AG04449 (cell line): ENCODE results near the gene BCKDHA.
"Not testable (repeated sequence)": the region's sequence is repeated elsewhere in the genome, so short reads cannot be mapped to it uniquely, and the experiment has no call there.

Experiments used
- CTCF ChIA-PET: fragments of 350-600 bp; formaldehyde crosslinking; extraction: SDS; loops from one replicate; lab custom pipeline; 2021; ENCODE audit warnings: antibody characterized with exemption; lab: Yijun Ruan, JAX
- POLR2A ChIA-PET: fragments of 400-600, 350-600 bp; formaldehyde crosslinking; extraction: SDS; loops from one replicate; lab custom pipeline; 2020; ENCODE audit warnings: antibody characterized with exemption, inconsistent platforms; lab: Yijun Ruan, JAX
- DNase-seq: peaks from one replicate; pipeline ENCODE4 v3.0.0-alpha.2; 2010; ENCODE audit warnings: low read depth, low spot score
- H3K4me3 ChIP-seq: 2 replicates; pipeline ENCODE4 v1.5.1; 2011; ENCODE audit warnings: low read depth, mild to moderate bottlenecking, control low read depth, low read length
- CTCF ChIP-seq: IDR thresholded peaks from one replicate; pipeline ENCODE4 v1.5.1; 2011; ENCODE audit warnings: mild to moderate bottlenecking, moderate library complexity, low read length, control low read depth, inconsistent platforms; ENCODE audit not compliant: insufficient read depth; ENCODE audit errors: missing control alignments

The BCKDHA gene

DNA sequence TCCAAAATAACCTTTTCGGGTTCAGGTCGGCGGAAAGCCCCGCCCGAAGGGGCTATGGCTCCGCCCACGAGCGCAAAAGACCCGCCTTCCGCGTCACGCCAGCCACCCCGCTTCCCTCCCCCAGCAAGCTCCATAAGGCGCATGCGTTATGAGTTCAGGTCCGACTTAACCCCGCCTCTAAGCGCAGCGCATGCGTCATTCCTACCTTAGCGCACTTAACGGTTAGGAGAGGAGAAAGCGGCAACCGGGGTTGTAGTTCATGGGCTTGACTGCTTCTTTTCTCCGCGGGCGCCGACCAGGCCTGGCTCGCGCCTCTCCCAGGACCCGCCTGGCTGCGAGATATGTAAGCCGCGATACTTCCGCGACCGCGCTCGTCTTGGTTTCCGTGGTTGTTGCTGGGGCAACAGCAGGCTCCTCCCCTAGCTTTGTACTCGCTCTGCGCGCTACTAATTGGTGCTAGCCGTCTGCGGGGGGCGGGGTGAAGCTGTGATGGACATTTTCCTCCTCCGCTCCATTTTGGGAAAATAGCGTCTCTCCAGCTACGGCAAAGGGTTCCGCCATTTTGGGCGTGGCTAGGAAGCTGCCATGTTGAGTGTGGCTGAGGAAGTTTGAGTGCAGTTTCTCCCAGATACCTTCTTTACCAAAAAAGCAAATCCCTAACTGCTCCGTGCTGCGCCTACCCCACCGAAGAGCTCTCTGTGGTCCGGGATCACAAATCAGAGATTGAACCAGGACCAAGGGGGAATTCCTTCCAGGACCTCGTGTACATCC lies 33.7 kb upstream of the BCKDHA start, which contains the start of gene B9D2:
Gene B9D2, minus strand, starts transcription at position 397 of the 771 bp plus-strand sequence. CDS start 630 bp downstream, outside the sequence.
- POLR2A ChIA-PET, result interaction anchor here (0.6 to 2.8 kb wide), 2 partner anchors 11 to 137 kb away, joined by 3 to 29 read pairs; partner anchors contain the start of gene TGFB1
- no peak for TF ChIP-seq CTCF
- peak within 1 kb of the TSS; percentile 98 for H3K4me3 ChIP-seq
- peak; percentile 87 for DNase-seq
- CTCF ChIA-PET, result interaction anchor here (1.2 to 9.7 kb wide), 4 partner anchors 10 to 55 kb away, joined by 3 to 103 read pairs (median 8); partner anchors contain the start of gene TGFB1

DNA sequence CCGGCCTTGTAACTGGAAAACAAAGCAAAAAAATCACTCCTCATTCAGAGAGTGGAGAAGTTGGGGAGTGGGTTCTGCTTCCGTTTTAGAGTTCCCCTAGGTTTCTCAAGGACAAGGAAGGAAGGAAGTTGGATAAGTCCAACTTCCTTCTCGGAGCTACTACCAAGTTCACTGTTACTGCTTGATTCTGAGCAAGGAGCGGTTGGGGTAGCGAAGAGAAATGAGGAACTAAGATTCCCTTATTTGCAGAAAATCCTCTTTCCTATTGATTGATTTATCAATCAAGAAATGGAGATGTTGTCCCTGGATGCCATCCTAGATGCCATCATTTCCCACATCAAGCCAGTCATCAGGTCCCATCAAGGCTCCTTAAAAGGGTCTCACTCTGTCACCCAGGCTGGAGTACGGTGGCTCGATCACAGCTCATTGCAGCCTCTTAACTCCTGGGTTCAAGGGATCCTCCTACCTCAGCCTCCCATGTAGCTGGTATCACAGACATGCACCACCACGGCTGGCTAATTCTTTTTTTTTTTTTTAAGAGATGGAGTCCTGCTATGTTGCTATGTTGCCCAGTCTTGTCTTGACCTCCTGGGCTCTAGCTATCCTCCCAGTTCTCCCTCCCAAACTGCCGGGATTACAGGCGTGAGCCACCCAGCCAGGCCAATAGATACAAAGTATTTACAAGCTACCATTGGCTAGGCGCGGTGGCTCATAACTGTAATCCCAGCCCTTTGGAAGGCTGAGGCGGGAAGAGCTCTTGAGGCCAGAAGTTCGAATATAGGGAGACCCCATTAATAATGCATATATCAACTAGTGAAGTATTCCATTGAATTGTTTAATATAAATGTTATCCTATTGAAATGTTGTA lies 32.9 kb upstream of the BCKDHA start:
- peak overlapping the region; percentile 98 for H3K4me3 ChIP-seq
- no peak for TF ChIP-seq CTCF
- DNase-seq, result no peak
- ChIA-PET POLR2A (interaction anchor here (0.6 to 2.8 kb wide), 3 partner anchors 12 to 138 kb away, joined by 3 to 29 read pairs (median 3); partner anchors contain the start of gene TGFB1), CTCF (interaction anchor here (0.9 to 9.7 kb wide), 6 partner anchors 11 to 56 kb away, joined by 3 to 103 read pairs (median 4); partner anchors contain the start of genes TGFB1 and TMEM91)

- CTCF ChIA-PET, result interaction anchor here (2.7 to 9.7 kb wide), 2 partner anchors 12 to 58 kb away, joined by 6 to 103 read pairs; partner anchors contain the start of gene TGFB1
- DNase-seq, result no peak
- no peak for TF ChIP-seq CTCF
- POLR2A ChIA-PET, result interaction anchor here (1.4 kb wide), 1 partner anchor 15 kb away, joined by 3 read pairs; no protein-coding TSS in a partner anchor
- H3K4me3 ChIP-seq, result no peak overlapping the region
These were observed 31.5 kb upstream of the BCKDHA start for GRCh38 chr19:41366089-41366488.

DNA sequence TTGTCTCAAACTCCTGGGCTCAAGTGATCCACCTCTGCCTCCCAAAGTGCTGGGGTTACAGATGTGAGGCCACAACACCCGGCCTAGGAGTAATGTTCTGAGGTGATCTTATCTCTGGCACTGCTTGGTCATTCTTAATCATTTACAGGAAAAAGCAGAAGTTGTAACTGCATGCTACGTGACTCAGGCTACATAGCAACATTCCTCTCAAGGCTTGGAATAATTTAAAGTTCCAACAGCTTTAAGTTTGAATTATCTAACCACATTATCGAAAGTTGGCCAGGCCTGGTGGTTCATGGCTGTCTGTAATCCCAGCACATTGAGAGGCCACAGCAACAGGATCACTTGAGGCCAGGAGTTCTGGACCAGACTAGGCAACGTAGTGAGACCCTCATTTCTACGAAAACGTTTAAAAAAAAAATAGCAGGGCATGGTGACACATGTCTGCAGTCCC lies 29.7 kb upstream of the BCKDHA start:
- no peak for TF ChIP-seq CTCF
- ChIA-PET POLR2A (interaction anchor here (0.6 to 0.9 kb wide), 3 partner anchors 12 to 29 kb away, joined by 3 to 7 read pairs (median 3); no protein-coding TSS in a partner anchor), CTCF (interaction anchor here (0.7 to 9.7 kb wide), 4 partner anchors 11 to 1044 kb away, joined by 3 to 103 read pairs (median 6); partner anchors contain the start of gene TGFB1)
- no peak overlapping the region for H3K4me3 ChIP-seq
- DNase-seq, result peak; percentile 88

GRCh38 chr19:41369769-41370168 lies 27.8 kb upstream of the BCKDHA start:
- POLR2A ChIA-PET, result no interaction called here
- no peak overlapping the region for H3K4me3 ChIP-seq
- DNase-seq, result no peak
- no peak for TF ChIP-seq CTCF
- CTCF ChIA-PET, result interaction anchor here (0.7 to 9.7 kb wide), 4 partner anchors 9 to 61 kb away, joined by 3 to 103 read pairs (median 6); partner anchors contain the start of gene TGFB1

DNA sequence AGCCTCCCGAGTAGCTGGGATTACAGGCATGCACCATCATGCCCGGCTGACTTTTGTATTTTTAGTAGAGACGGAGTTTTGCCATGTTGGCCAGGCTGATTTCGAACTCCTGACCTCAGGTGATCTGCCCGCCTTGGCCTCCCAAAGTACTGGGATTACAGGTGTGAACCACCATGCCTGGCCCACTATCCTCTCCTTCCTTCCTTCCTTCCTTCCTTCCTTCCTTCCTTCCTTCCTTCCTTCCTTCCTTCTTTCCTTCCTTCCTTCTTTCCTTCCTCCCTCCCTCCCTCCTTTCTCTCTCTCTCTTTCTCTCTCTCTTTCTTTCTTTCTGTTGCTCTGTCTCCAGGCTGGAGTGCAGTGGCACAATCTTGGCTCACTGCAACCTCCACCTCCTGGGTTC lies 26.5 kb upstream of the BCKDHA start:
- POLR2A ChIA-PET, H3K4me3 ChIP-seq, DNase-seq: not testable (repeated sequence)
- CTCF ChIA-PET, result interaction anchor here (9.7 kb wide), 1 partner anchor 17 kb away, joined by 103 read pairs; the partner anchor contains the start of gene TGFB1
